ENCODE measurements around the gene EIF2S2.

DNA sequence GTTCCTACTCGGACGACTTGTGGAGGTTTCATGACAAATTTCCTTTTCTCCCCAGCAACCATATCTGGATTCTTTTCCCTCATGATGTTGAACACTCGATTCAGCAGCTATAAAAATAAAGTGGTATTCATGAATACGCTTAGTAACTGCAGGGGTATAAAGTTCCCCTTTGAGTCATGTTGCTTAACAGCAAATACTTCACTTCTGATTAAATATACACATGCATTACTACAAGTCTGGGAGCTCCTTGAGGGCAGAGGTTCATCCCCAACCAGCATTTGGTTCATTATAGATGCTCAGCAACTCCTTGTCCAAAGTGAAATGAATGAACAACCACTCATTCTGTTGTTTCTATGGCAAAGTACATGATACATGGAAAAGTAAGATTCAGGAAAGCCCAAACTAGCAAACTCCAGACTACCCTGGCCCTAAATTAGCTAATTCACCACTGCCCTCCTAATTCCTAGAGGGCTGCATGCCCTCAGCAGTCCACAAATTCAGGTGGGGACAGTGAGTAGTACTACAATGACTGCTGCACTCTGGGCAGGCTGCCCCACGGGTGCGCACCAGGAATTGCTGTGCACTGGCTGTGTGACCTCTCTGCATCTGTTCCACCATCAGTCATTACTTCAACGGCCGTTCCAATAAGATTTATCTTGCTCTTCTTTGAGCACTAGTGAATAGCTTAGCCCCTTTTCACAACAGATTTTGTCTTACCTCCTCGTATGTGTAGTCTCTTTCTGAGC lies 15.2 kb downstream of the EIF2S2 start:
- TF ChIP-seq, protein P1, sequence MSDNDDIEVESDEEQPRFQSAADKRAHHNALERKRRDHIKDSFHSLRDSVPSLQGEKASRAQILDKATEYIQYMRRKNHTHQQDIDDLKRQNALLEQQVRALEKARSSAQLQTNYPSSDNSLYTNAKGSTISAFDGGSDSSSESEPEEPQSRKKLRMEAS (CRISPR knock-in tag; IDR thresholded peaks at IDR 0.05) = no peak
- TF ChIP-seq, protein P2, sequence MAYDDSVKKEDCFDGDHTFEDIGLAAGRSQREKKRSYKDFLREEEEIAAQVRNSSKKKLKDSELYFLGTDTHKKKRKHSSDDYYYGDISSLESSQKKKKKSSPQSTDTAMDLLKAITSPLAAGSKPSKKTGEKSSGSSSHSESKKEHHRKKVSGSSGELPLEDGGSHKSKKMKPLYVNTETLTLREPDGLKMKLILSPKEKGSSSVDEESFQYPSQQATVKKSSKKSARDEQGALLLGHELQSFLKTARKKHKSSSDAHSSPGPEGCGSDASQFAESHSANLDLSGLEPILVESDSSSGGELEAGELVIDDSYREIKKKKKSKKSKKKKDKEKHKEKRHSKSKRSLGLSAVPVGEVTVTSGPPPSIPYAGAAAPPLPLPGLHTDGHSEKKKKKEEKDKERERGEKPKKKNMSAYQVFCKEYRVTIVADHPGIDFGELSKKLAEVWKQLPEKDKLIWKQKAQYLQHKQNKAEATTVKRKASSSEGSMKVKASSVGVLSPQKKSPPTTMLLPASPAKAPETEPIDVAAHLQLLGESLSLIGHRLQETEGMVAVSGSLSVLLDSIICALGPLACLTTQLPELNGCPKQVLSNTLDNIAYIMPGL (CRISPR knock-in tag; IDR thresholded peaks at IDR 0.05) = no peak

All from WTC11 (cell line).